Natural killer cell treated with Interleukin-12 subunit alpha and Interleukin-12 subunit beta and Interleukin-15 and Interleukin-18, amount 100 ng/mL, for 72 hours (primary cell): ENCODE results near the gene RPS6KC1. TPM values are rescaled to one million over a fixed set of nuclear protein-coding genes. Genes with fewer than 3 reads are reported as not detected.

Source experiments
- ATAC-seq, 2 donors: fragments of 150-1000 bp; cut with Tn5 transposase in 1 of 2; sonication (Bioruptor Pico), chemical (Tn5 transposase) in 1 of 2; 2 replicates each; pipeline ENCODE4 v1.10.0; 2021
- DNase-seq: peaks from one replicate; pipeline ENCODE4 v3.0.0; 2022; ENCODE audit warnings: low spot score
- H3K27ac Mint-ChIP-seq, 2 donors: 1 replicate in 1 of 2; 2 replicates in 1 of 2; pipeline ENCODE4 v1.8.0; 2022; ENCODE audit warnings: mixed read lengths in 2 of 2, mild to moderate bottlenecking in 1 of 2, moderate library complexity in 1 of 2
- H3K27me3 Mint-ChIP-seq, 2 donors: 1 replicate in 1 of 2; 2 replicates in 1 of 2; pipeline ENCODE4 v1.8.0; 2022; ENCODE audit warnings: mixed read lengths in 2 of 2
- H3K36me3 Mint-ChIP-seq: one replicate; pipeline ENCODE4 v1.8.0; 2022; ENCODE audit warnings: mixed read lengths
- H3K4me1 Mint-ChIP-seq, 2 donors: 1 replicate in 1 of 2; 2 replicates in 1 of 2; pipeline ENCODE4 v1.8.0; 2022; ENCODE audit warnings: low read depth in 2 of 2, mixed read lengths in 2 of 2, mild to moderate bottlenecking in 1 of 2
- H3K4me3 Mint-ChIP-seq: one replicate; pipeline ENCODE4 v1.8.0; 2022; ENCODE audit warnings: mixed read lengths
- H3K9me3 Mint-ChIP-seq: 2 replicates; pipeline ENCODE4 v1.8.0; 2022; ENCODE audit warnings: mixed read lengths
- total RNA-seq, 2 donors: library from RNA; stranded (reverse); gene quantifications; one replicate each; pipeline ENCODE4 v1.2.3, GENCODE V29; 2022

Gene RPS6KC1
- total RNA-seq, 2 donors from 2014 or later: 14.5 to 17.6 TPM

DNA sequence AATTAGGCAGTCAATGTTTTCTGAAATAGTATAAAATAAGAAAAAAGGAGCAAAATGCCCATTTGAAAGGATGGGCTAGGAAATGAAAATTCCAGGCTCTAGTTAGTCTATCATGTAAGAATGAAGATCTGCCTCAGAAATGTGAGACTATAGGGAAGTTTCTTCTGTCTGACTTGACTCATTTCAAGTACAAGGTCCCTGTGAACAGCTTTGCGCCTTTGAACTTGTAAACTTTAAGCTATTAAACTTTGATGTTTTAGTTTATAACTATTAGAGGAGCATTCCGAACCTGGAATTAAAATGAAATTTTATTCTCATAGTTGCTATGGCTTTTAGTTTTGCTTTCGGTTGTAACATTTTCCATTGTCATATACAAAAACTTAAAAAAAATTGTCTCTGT lies 199.4 kb downstream of the RPS6KC1 start:
- no peak for DNase-seq
- H3K36me3 Mint-ChIP-seq: no peaks in the 10 kb centered on the region
- H3K27me3 Mint-ChIP-seq: no peaks in the 10 kb centered on the region
- H3K9me3 Mint-ChIP-seq: no peaks in the 10 kb centered on the region
- ATAC-seq: no peak
- H3K27ac Mint-ChIP-seq: no peak overlapping the region
- no peaks in the 10 kb centered on the region for H3K4me1 Mint-ChIP-seq
- no peak overlapping the region for H3K4me3 Mint-ChIP-seq

- no peak overlapping the region for H3K4me3 Mint-ChIP-seq
- no peaks in the 10 kb centered on the region for H3K4me1 Mint-ChIP-seq
- no peak overlapping the region for H3K27ac Mint-ChIP-seq
- DNase-seq (no peak), ATAC-seq (no peak)
- H3K9me3 Mint-ChIP-seq: no peaks in the 10 kb centered on the region
- H3K27me3 Mint-ChIP-seq: no peaks in the 10 kb centered on the region
- no peaks in the 10 kb centered on the region for H3K36me3 Mint-ChIP-seq
Measured at GRCh38 chr1:213251972-213252371, 200.9 kb downstream of the RPS6KC1 start.

DNA sequence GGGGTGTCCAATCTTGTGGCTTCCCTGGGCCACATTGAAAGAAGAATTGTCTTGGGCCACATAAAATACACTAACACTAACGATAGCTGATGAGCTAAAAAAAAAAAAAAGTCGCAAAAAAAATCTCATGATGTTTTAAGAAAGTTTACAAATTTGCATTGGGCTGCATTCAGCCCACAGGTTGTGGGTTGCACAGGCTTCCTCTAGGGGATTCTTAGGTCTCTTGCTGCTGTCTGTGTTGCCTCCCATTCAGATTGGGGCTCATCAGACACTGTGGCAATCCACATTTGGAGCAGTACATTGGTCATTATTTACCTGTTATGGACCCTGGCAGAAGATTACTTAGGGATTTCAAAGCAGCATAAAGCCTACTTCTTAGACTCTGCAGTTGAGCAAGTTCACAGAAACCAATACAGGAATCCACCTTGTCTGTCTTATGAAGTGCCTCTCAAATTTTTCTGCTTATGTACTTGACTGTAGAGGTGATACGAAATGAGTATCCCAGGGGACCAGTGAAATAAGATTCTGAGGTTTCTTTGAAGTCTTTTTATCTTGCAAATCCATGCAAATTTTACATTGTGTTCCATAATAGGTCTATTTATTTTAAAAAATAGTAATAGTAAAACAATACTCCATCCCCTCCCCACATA lies 205.5 kb downstream of the RPS6KC1 start:
- H3K4me1 Mint-ChIP-seq: no peaks in the 10 kb centered on the region
- DNase-seq: no peak

GRCh38 chr1:213260311-213261075 lies 209.5 kb downstream of the RPS6KC1 start:
- Mint-ChIP-seq H3K27me3 (no peaks in the 10 kb centered on the region), H3K4me3 (no peak overlapping the region), H3K4me1 (no peaks in the 10 kb centered on the region), H3K27ac (no peak overlapping the region), H3K9me3 (no peaks in the 10 kb centered on the region), H3K36me3 (peaks cover 6% of the 10 kb centered on the region)
- DNase-seq (no peak), ATAC-seq (no peak)

More for the DNA sequence above, 205.5 kb downstream of the RPS6KC1 start:
- Mint-ChIP-seq H3K9me3 (no peaks in the 10 kb centered on the region), H3K36me3 (no peaks in the 10 kb centered on the region), H3K4me3 (no peak overlapping the region), H3K27me3 (no peaks in the 10 kb centered on the region), H3K27ac (no peak overlapping the region)
- no peak for ATAC-seq

- no peak overlapping the region for H3K4me3 Mint-ChIP-seq
- no peak for ATAC-seq
- H3K9me3 Mint-ChIP-seq: no peaks in the 10 kb centered on the region
- H3K27ac Mint-ChIP-seq: no peak overlapping the region
- no peaks in the 10 kb centered on the region for H3K27me3 Mint-ChIP-seq
- peaks cover 0 to 4% of the 10 kb centered on the region in 2 donors for H3K4me1 Mint-ChIP-seq
- DNase-seq: no peak
- peaks cover 15% of the 10 kb centered on the region for H3K36me3 Mint-ChIP-seq
Measured at GRCh38 chr1:213264531-213264930, 213.5 kb downstream of the RPS6KC1 start.

DNA sequence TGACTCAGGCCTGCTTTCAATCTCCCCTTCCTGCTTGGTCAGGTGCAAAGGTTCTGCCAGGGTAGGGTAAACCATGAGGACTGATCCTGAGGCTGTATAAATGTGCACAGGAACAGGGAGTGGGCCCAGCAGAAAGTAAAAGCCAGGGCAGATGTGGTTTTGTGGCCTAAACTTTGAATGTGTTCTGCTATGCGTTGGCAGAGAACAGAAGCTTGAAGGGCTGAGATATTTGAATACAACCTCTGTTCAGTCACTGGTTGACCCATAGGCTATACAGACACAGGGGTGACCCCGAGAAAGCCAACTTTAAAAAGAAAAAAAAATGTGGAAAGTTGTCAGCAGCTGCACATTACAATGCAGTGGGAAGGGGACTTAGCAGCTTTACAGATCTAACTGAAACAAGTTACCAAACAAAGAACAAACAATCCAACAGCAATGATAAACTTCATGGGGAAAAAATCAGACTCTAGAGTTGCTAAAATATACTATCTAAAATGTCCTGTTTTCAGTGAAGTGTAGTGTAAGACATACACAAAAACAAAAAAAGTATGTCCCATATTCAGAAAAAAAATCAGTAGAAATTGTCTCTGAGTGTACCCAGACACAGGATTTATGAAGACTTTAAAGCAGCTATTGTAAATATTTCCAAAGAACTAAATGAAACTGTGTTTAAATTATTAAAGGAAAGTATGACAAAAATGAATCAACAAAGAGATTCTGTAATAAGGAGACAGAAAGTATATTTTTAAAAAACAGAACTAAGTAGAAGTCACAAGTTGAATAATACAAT lies 216.1 kb downstream of the RPS6KC1 start:
- no peak for DNase-seq
- Mint-ChIP-seq H3K9me3 (no peaks in the 10 kb centered on the region), H3K36me3 (peaks cover 16% of the 10 kb centered on the region), H3K4me3 (no peak overlapping the region), H3K27me3 (no peaks in the 10 kb centered on the region), H3K27ac (no peak overlapping the region), H3K4me1 (peaks cover 0 to 6% of the 10 kb centered on the region in 2 donors)
- no peak for ATAC-seq

GRCh38 chr1:213268221-213268620 lies 217.2 kb downstream of the RPS6KC1 start:
- Mint-ChIP-seq H3K36me3 (peaks cover 16% of the 10 kb centered on the region), H3K4me3 (no peak overlapping the region)
- no peak for ATAC-seq

GRCh38 chr1:213269829-213270228 lies 218.8 kb downstream of the RPS6KC1 start:
- H3K4me3 Mint-ChIP-seq: no peak overlapping the region
- peaks cover 14% of the 10 kb centered on the region for H3K36me3 Mint-ChIP-seq
- DNase-seq: no peak
- no peak for ATAC-seq
- H3K4me1 Mint-ChIP-seq: peaks cover 0 to 6% of the 10 kb centered on the region in 2 donors
- no peaks in the 10 kb centered on the region for H3K27me3 Mint-ChIP-seq
- no peak overlapping the region for H3K27ac Mint-ChIP-seq
- H3K9me3 Mint-ChIP-seq: no peaks in the 10 kb centered on the region

More at GRCh38 chr1:213268221-213268620, 217.2 kb downstream of the RPS6KC1 start:
- no peaks in the 10 kb centered on the region for H3K27me3 Mint-ChIP-seq
- H3K27ac Mint-ChIP-seq: no peak overlapping the region
- DNase-seq: no peak
- no peaks in the 10 kb centered on the region for H3K9me3 Mint-ChIP-seq
- H3K4me1 Mint-ChIP-seq: peaks cover 0 to 6% of the 10 kb centered on the region in 2 donors

- no peak overlapping the region for H3K27ac Mint-ChIP-seq
- no peak for ATAC-seq
Measured at GRCh38 chr1:213273546-213273945, 222.5 kb downstream of the RPS6KC1 start.

GRCh38 chr1:213274140-213274539 lies 223.1 kb downstream of the RPS6KC1 start:
- peaks cover 0 to 6% of the 10 kb centered on the region in 2 donors for H3K4me1 Mint-ChIP-seq
- no peaks in the 10 kb centered on the region for H3K9me3 Mint-ChIP-seq
- H3K27ac Mint-ChIP-seq: no peak overlapping the region
- H3K4me3 Mint-ChIP-seq: no peak overlapping the region
- no peaks in the 10 kb centered on the region for H3K27me3 Mint-ChIP-seq
- peaks cover 14% of the 10 kb centered on the region for H3K36me3 Mint-ChIP-seq
- DNase-seq (no peak), ATAC-seq (no peak)

More at GRCh38 chr1:213273546-213273945, 222.5 kb downstream of the RPS6KC1 start:
- DNase-seq: no peak
- H3K27me3 Mint-ChIP-seq: no peaks in the 10 kb centered on the region
- H3K9me3 Mint-ChIP-seq: no peaks in the 10 kb centered on the region
- H3K4me1 Mint-ChIP-seq: peaks cover 0 to 6% of the 10 kb centered on the region in 2 donors
- H3K36me3 Mint-ChIP-seq: peaks cover 15% of the 10 kb centered on the region
- no peak overlapping the region for H3K4me3 Mint-ChIP-seq

GRCh38 chr1:213275293-213275692 lies 224.3 kb downstream of the RPS6KC1 start:
- Mint-ChIP-seq H3K27me3 (no peaks in the 10 kb centered on the region), H3K4me3 (no peak overlapping the region), H3K9me3 (no peaks in the 10 kb centered on the region), H3K36me3 (peaks cover 10% of the 10 kb centered on the region), H3K4me1 (no peaks in the 10 kb centered on the region), H3K27ac (no peak overlapping the region)
- ATAC-seq (no peak), DNase-seq (no peak)

GRCh38 chr1:213276236-213276635 lies 225.2 kb downstream of the RPS6KC1 start:
- ATAC-seq (no peak), DNase-seq (no peak)
- Mint-ChIP-seq H3K27me3 (no peaks in the 10 kb centered on the region), H3K4me1 (no peaks in the 10 kb centered on the region), H3K9me3 (no peaks in the 10 kb centered on the region), H3K4me3 (no peak overlapping the region), H3K36me3 (peaks cover 10% of the 10 kb centered on the region), H3K27ac (no peak overlapping the region)

DNA sequence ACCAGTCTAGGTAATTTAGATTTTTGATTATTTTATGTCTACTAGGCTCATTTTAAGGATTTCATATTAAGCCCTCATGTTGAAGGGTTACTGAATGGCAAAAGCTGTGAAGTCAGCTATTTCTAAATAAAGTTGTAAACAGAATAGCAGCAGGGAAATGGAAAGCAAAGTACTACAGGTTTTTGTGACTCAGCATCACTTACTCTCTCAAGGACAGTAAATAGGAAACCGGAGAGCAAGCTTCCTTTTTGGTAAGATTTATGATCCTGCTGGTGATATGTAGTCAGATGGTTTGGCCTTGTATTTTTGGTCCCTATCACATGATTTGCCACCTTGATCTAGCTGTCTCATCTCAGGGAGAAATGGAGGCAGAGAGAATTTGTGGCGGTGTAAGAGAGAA lies 226.0 kb downstream of the RPS6KC1 start:
- Mint-ChIP-seq H3K4me1 (no peaks in the 10 kb centered on the region), H3K9me3 (no peaks in the 10 kb centered on the region), H3K27ac (no peak overlapping the region), H3K36me3 (peaks cover 10% of the 10 kb centered on the region), H3K4me3 (no peak overlapping the region), H3K27me3 (no peaks in the 10 kb centered on the region)
- ATAC-seq (no peak), DNase-seq (no peak)

DNA sequence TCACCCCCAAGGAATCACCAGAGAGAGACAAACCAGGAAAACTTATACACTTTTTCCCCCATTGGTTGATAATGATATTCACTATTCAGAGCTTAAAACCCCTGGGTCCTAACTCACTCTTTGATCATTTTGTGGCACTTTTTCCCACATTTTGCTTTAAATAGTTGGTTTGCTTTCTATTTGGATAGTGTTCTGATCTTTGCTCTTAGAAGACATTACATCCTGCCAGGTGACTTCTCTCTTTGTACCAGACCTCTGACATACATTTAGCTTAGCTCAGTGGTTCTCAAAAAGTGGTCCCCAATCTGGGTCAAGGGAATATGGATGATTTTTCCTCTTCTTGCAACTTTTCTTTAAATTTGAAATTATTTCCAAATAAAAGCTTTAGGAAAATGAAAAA lies 228.4 kb downstream of the RPS6KC1 start:
- H3K36me3 Mint-ChIP-seq: peaks cover 5% of the 10 kb centered on the region
- no peaks in the 10 kb centered on the region for H3K27me3 Mint-ChIP-seq
- DNase-seq (no peak), ATAC-seq (no peak)
- H3K4me1 Mint-ChIP-seq: no peaks in the 10 kb centered on the region
- H3K9me3 Mint-ChIP-seq: no peaks in the 10 kb centered on the region
- H3K4me3 Mint-ChIP-seq: no peak overlapping the region
- H3K27ac Mint-ChIP-seq: no peak overlapping the region
